IMR-90 (cell line): ENCODE data around the gene NCSTN.

Experiments
- BHLHE40 ChIP-seq: fragments of 150-350 bp; IDR thresholded peaks from 2 replicates; pipeline ENCODE4 v1.6.1; 2016; ENCODE audit warnings: mild to moderate bottlenecking, low read depth, low read length
- CEBPB ChIP-seq: IDR thresholded peaks from 2 replicates; pipeline ENCODE4 v1.6.1; 2012; ENCODE audit warnings: low read depth, low read length, improper control_type of control experiment
- CHD1 ChIP-seq: IDR thresholded peaks from 2 replicates; pipeline ENCODE4 v1.6.1; 2012; ENCODE audit warnings: low read depth, low read length, improper control_type of control experiment
- CTCF ChIP-seq: conservative IDR thresholded peaks from 2 replicates; pipeline ENCODE4 v1.5.1; 2012; ENCODE audit warnings: mild to moderate bottlenecking, low read depth, low read length, improper control_type of control experiment
- MAFK ChIP-seq: IDR thresholded peaks from 2 replicates; pipeline ENCODE4 v1.6.1; 2012; ENCODE audit warnings: low read depth, low read length, improper control_type of control experiment
- MAZ ChIP-seq: IDR thresholded peaks from 2 replicates; pipeline ENCODE4 v1.6.1; 2012; ENCODE audit warnings: low read depth, mild to moderate bottlenecking, low read length, improper control_type of control experiment, moderate library complexity, borderline replicate concordance
- MXI1 ChIP-seq: IDR thresholded peaks from 2 replicates; pipeline ENCODE4 v1.6.1; 2012; ENCODE audit warnings: low read depth, mild to moderate bottlenecking, low read length, moderate library complexity, borderline replicate concordance
- POLR2A ChIP-seq: IDR thresholded peaks from 2 replicates; pipeline ENCODE4 v1.6.1; 2012; ENCODE audit warnings: mild to moderate bottlenecking, low read depth, low read length
- RAD21 ChIP-seq: IDR thresholded peaks from 2 replicates; pipeline ENCODE4 v1.6.1; 2012; ENCODE audit warnings: low read length, improper control_type of control experiment
- RCOR1 ChIP-seq: IDR thresholded peaks from 2 replicates; pipeline ENCODE4 v1.6.1; 2012; ENCODE audit warnings: mild to moderate bottlenecking, low read length, improper control_type of control experiment; ENCODE audit not compliant: insufficient replicate concordance
- RFX5 ChIP-seq: IDR thresholded peaks from 2 replicates; pipeline ENCODE4 v1.8.0; 2012; ENCODE audit warnings: low read depth, mild to moderate bottlenecking, low read length, moderate library complexity
- USF2 ChIP-seq: fragments of 150-350 bp; IDR thresholded peaks from 2 replicates; pipeline ENCODE4 v1.6.1; 2017; ENCODE audit warnings: mild to moderate bottlenecking, antibody characterized with exemption, low read length, low read depth

GRCh38 chr1:160371346-160371631 lies 28.1 kb downstream of the NCSTN start:
- TF ChIP-seq POLR2A, result no peak
- TF ChIP-seq RAD21, result no peak
- no peak for TF ChIP-seq CTCF
- TF ChIP-seq MAZ, result no peak
- no peak for TF ChIP-seq MXI1
- no peak for TF ChIP-seq BHLHE40
- TF ChIP-seq MAFK, result no peak
- no peak for TF ChIP-seq USF2
- TF ChIP-seq CHD1, result no peak
- TF ChIP-seq RCOR1, result no peak
- no peak for TF ChIP-seq CEBPB
- TF ChIP-seq RFX5, result no peak
